Measurements from ENCODE around the gene ABHD12. TPM values are rescaled to one million over a fixed set of nuclear protein-coding genes. Genes with fewer than 3 reads are reported as not detected.

ABHD12 gene
- total RNA-seq, 2 experiments from 2014 or later, result 13.4 to 17.0 TPM

- TF ChIP-seq CTCF (IDR thresholded peaks at IDR 0.05), result no peak
- H3K27ac ChIP-seq (ENCODE audit: low read depth in 1 of 2, low read length in 2 of 2), result no peak overlapping the region
- Mint-ChIP-seq H3K9me3 (no peaks in the 10 kb centered on the region), H3K4me3 (peak overlapping the region; percentile 92), H3K4me1 (ENCODE audit: low read depth) (peaks cover 23% of the 10 kb centered on the region), H3K27ac (peak overlapping the region; percentile 77), H3K27me3 (no peaks in the 10 kb centered on the region), H3K36me3 (ENCODE audit: low read depth) (peaks cover 11% of the 10 kb centered on the region)
- POLR2A ChIA-PET, result interaction anchor here (1.0 to 1.7 kb wide), 3 partner anchors 18 to 195 kb away, joined by 5 to 10 read pairs (median 7); partner anchors contain the start of genes ENTPD6, GINS1 and PYGB
- intact Hi-C loops (cut with DNase I, micrococcal nuclease), result loop anchor here in 1 of 2 experiments (2.0 to 5.0 kb wide), 7 partner anchors 17 to 362 kb away; partner anchors contain the start of genes ACSS1, ENTPD6 and GINS1
- H3K9me3 ChIP-seq (ENCODE audit: control insufficient read depth in 1 of 2, insufficient read depth in 1 of 2, low read length in 2 of 2), result no peaks in the 10 kb centered on the region
- H3K4me3 ChIP-seq (ENCODE audit: low read length), result peak overlapping the region; percentile 75
- DNase-seq (peak in 9 of 14 experiments; percentile 2 to 45 (median 12)), ATAC-seq (ENCODE audit: poor library complexity) (no peak)
- CTCF ChIA-PET, result interaction anchor here (1.1 kb wide), 1 partner anchor 9 kb away, joined by 5 read pairs; no protein-coding TSS in a partner anchor
- no peaks in the 10 kb centered on the region for H3K36me3 ChIP-seq (ENCODE audit: insufficient read depth, low read length)
- H3K27me3 ChIP-seq (ENCODE audit: control insufficient read depth in 1 of 2, insufficient read depth in 2 of 2, low read length in 2 of 2), result no peaks in the 10 kb centered on the region
- peaks cover 10% of the 10 kb centered on the region for H3K4me1 ChIP-seq (ENCODE audit: insufficient read depth, low read length)
These were observed 637 bp downstream of the ABHD12 start for GRCh38 chr20:25389858-25390537.

GRCh38 chr20:25389401-25389857 is 1.2 kb downstream of the ABHD12 start:
- Histone ChIP-seq H3K4me1 (ENCODE audit: insufficient read depth, low read length) (peaks cover 10% of the 10 kb centered on the region), H3K36me3 (ENCODE audit: insufficient read depth, low read length) (no peaks in the 10 kb centered on the region), H3K4me3 (ENCODE audit: low read length) (peak overlapping the region; percentile 75), H3K27ac (ENCODE audit: low read depth in 1 of 2, low read length in 2 of 2) (no peak overlapping the region), H3K9me3 (ENCODE audit: control insufficient read depth in 1 of 2, insufficient read depth in 1 of 2, low read length in 2 of 2) (no peaks in the 10 kb centered on the region), H3K27me3 (ENCODE audit: control insufficient read depth in 1 of 2, insufficient read depth in 2 of 2, low read length in 2 of 2) (no peaks in the 10 kb centered on the region)
- POLR2A ChIA-PET, result no interaction called here
- H3K36me3 Mint-ChIP-seq (ENCODE audit: low read depth), result peaks cover 11% of the 10 kb centered on the region
- H3K4me3 Mint-ChIP-seq, result peak overlapping the region; percentile 92
- H3K4me1 Mint-ChIP-seq (ENCODE audit: low read depth), result peaks cover 23% of the 10 kb centered on the region
- intact Hi-C loops (cut with DNase I, micrococcal nuclease), result loop anchor here in 1 of 2 experiments (2.0 to 5.0 kb wide), 3 partner anchors 17 to 363 kb away; partner anchors contain the start of genes ENTPD6 and GINS1
- DNase-seq (peak in 2 of 14 experiments; percentile 5 to 16), ATAC-seq (ENCODE audit: poor library complexity) (no peak)
- no peaks in the 10 kb centered on the region for H3K9me3 Mint-ChIP-seq
- no peaks in the 10 kb centered on the region for H3K27me3 Mint-ChIP-seq
- CTCF ChIA-PET, result no interaction called here
- TF ChIP-seq CTCF (IDR thresholded peaks at IDR 0.05), result no peak
- H3K27ac Mint-ChIP-seq, result peak overlapping the region; percentile 77

GRCh38 chr20:25382704-25383370 is 7.8 kb downstream of the ABHD12 start:
- Mint-ChIP-seq H3K36me3 (ENCODE audit: low read depth) (peaks cover 24% of the 10 kb centered on the region), H3K9me3 (no peaks in the 10 kb centered on the region), H3K4me1 (ENCODE audit: low read depth) (peaks cover 20% of the 10 kb centered on the region), H3K27ac (no peak overlapping the region), H3K4me3 (no peak overlapping the region), H3K27me3 (no peaks in the 10 kb centered on the region)
- DNase-seq (no peak), ATAC-seq (ENCODE audit: poor library complexity) (no peak)
- Histone ChIP-seq H3K36me3 (ENCODE audit: insufficient read depth, low read length) (no peaks in the 10 kb centered on the region), H3K4me1 (ENCODE audit: insufficient read depth, low read length) (peaks cover 3% of the 10 kb centered on the region), H3K27ac (ENCODE audit: low read depth in 1 of 2, low read length in 2 of 2) (no peak overlapping the region), H3K9me3 (ENCODE audit: control insufficient read depth in 1 of 2, insufficient read depth in 1 of 2, low read length in 2 of 2) (no peaks in the 10 kb centered on the region), H3K27me3 (ENCODE audit: control insufficient read depth in 1 of 2, insufficient read depth in 2 of 2, low read length in 2 of 2) (no peaks in the 10 kb centered on the region), H3K4me3 (ENCODE audit: low read length) (no peak overlapping the region)
- ChIA-PET CTCF (no interaction called here), POLR2A (no interaction called here)
- intact Hi-C loops (cut with DNase I, micrococcal nuclease), result no loop called here
- TF ChIP-seq CTCF (IDR thresholded peaks at IDR 0.05), result no peak
